GM10248 (cell line): Measurements from ENCODE around the gene QPCTL.
A peak's percentile ranks its signal among the peaks of the same experiment; 100 is the strongest.
"Not testable (repeated sequence)": the region's sequence is repeated elsewhere in the genome, so short reads cannot be mapped to it uniquely, and the experiment has no call there.

Experiments
- CTCF ChIA-PET: fragments of 300-600 bp; sonication (Branson Sonifier 250); formaldehyde crosslinking; extraction: SDS; loops from one replicate; lab custom pipeline; 2021; ENCODE audit warnings: antibody characterized with exemption; lab: Yijun Ruan, JAX
- POLR2A ChIA-PET: fragments of 350-650 bp; sonication (Branson Sonifier 250); formaldehyde crosslinking; extraction: SDS; loops from one replicate; lab custom pipeline; 2020; ENCODE audit warnings: antibody characterized with exemption; lab: Yijun Ruan, JAX
- DNase-seq: peaks from one replicate; pipeline ENCODE4 v3.0.0; 2012; ENCODE audit errors: extremely low spot score
- CTCF ChIP-seq: IDR thresholded peaks from 2 replicates; pipeline ENCODE4 v1.5.1; 2012; ENCODE audit warnings: mild to moderate bottlenecking, low read depth; ENCODE audit errors: extremely low read depth, missing control alignments, control extremely low read depth

QPCTL gene

GRCh38 chr19:45682117-45682516 lies 10.3 kb upstream of the QPCTL start:
- DNase-seq, result no peak
- POLR2A ChIA-PET, result interaction anchor here (1.4 kb wide), 1 partner anchor 10 kb away, joined by 3 read pairs; the partner anchor contains the start of genes QPCTL and SNRPD2
- TF ChIP-seq CTCF, result no peak
- CTCF ChIA-PET, result interaction anchor here (1.2 to 8.5 kb wide), 11 partner anchors 8 to 203 kb away, joined by 3 to 100 read pairs (median 5); partner anchors contain the start of genes GIPR, QPCTL and SNRPD2

GRCh38 chr19:45682908-45683307 lies 9.6 kb upstream of the QPCTL start:
- TF ChIP-seq CTCF, result no peak
- POLR2A ChIA-PET, result no interaction called here
- no peak for DNase-seq
- CTCF ChIA-PET, result interaction anchor here (1.2 to 8.5 kb wide), 6 partner anchors 9 to 197 kb away, joined by 4 to 100 read pairs (median 20); partner anchors contain the start of genes GIPR, QPCTL and SNRPD2

- POLR2A ChIA-PET, DNase-seq: not testable (repeated sequence)
- CTCF ChIA-PET, result interaction anchor here (1.0 to 1.6 kb wide), 2 partner anchors 16 to 43 kb away, joined by 3 to 4 read pairs; no protein-coding TSS in a partner anchor
Measured at GRCh38 chr19:45685045-45685444, 7.4 kb upstream of the QPCTL start.

GRCh38 chr19:45687599-45687998 lies 4.9 kb upstream of the QPCTL start:
- TF ChIP-seq CTCF, result no peak
- CTCF ChIA-PET, result interaction anchor here (1.2 to 2.8 kb wide), 3 partner anchors 10 to 18 kb away, joined by 3 to 12 read pairs (median 5); no protein-coding TSS in a partner anchor
- DNase-seq, result no peak
- POLR2A ChIA-PET, result interaction anchor here (1.1 to 1.2 kb wide), 2 partner anchors 10 to 16 kb away, joined by 3 read pairs; no protein-coding TSS in a partner anchor

GRCh38 chr19:45691516-45692186 lies 815 bp upstream of the QPCTL start, which contains the start of gene SNRPD2:
SNRPD2 (minus strand) TSS chr19:45691953; CDS start chr19:45691888, 65 bp downstream.
- DNase-seq, result peak; percentile 91
- POLR2A ChIA-PET, result interaction anchor here (0.6 to 1.4 kb wide), 6 partner anchors 10 to 64 kb away, joined by 3 to 9 read pairs (median 4); no protein-coding TSS in a partner anchor
- no peak for TF ChIP-seq CTCF
- CTCF ChIA-PET, result interaction anchor here (0.6 to 6.0 kb wide), 23 partner anchors 12 to 253 kb away, joined by 3 to 100 read pairs (median 5); partner anchors contain the start of genes FBXO46, OPA3 and SIX5

- peak; percentile 93 for TF ChIP-seq CTCF
- POLR2A ChIA-PET, result interaction anchor here (1.0 to 1.4 kb wide), 3 partner anchors 13 to 18 kb away, joined by 3 to 9 read pairs (median 4); no protein-coding TSS in a partner anchor
- peak; percentile 73 for DNase-seq
- CTCF ChIA-PET, result interaction anchor here (0.6 to 6.0 kb wide), 32 partner anchors 13 to 279 kb away, joined by 3 to 100 read pairs (median 4); partner anchors contain the start of genes EML2, FBXO46, OPA3 and SIX5
Measured at GRCh38 chr19:45693106-45693788, 781 bp downstream of the QPCTL start.
